DND-41 (cell line): Measurements from ENCODE around the gene MARCHF9.

Experiments
- ATAC-seq: fragments of 200-7000 bp; cut with Tn5 transposase; 3 replicates; pipeline ENCODE4 v1.9.1; 2021; ENCODE audit warnings: low read depth; ENCODE audit not compliant: insufficient read depth
- DNase-seq: peaks from one replicate; pipeline ENCODE4 v3.0.0-alpha.2; 2020
- H2AFZ ChIP-seq: 2 replicates; pipeline ENCODE4 v1.6.0; 2012; ENCODE audit warnings: low read depth, low read length
- H3K27ac ChIP-seq: 2 replicates; pipeline ENCODE4 v1.5.1; 2012; ENCODE audit warnings: low read length, inconsistent platforms
- H3K27me3 ChIP-seq: fragments of 200-600 bp; sonication (generic); 2 replicates; pipeline ENCODE4 v1.6.0; 2012; ENCODE audit warnings: low read length, mild to moderate bottlenecking, inconsistent platforms; ENCODE audit not compliant: insufficient read depth, poor library complexity
- H3K36me3 ChIP-seq: 2 replicates; pipeline ENCODE4 v1.5.1; 2012; ENCODE audit warnings: low read length, inconsistent platforms; ENCODE audit not compliant: insufficient read depth
- H3K4me1 ChIP-seq: 2 replicates; pipeline ENCODE4 v1.5.1; 2012; ENCODE audit warnings: mild to moderate bottlenecking, low read length; ENCODE audit not compliant: insufficient read depth
- H3K4me2 ChIP-seq: 2 replicates; pipeline ENCODE4 v1.6.0; 2012; ENCODE audit warnings: mild to moderate bottlenecking, moderate library complexity, low read length, inconsistent platforms; ENCODE audit not compliant: insufficient read depth
- H3K4me3 ChIP-seq, 2 experiments: fragments of 200-600 bp in 1 of 2; shearing (Covaris generic) in 1 of 2; 2 replicates each; pipeline ENCODE4 v1.5.1; 2012 to 2016; ENCODE audit warnings: inconsistent platforms in 2 of 2, low read length in 2 of 2, mild to moderate bottlenecking in 2 of 2, low read depth in 1 of 2, moderate library complexity in 1 of 2
- H3K79me2 ChIP-seq: 2 replicates; pipeline ENCODE4 v1.6.0; 2012; ENCODE audit warnings: low read length, inconsistent platforms; ENCODE audit not compliant: insufficient read depth
- H3K9ac ChIP-seq: 2 replicates; pipeline ENCODE4 v1.6.0; 2012; ENCODE audit warnings: low read depth, mild to moderate bottlenecking, inconsistent platforms, low read length, moderate library complexity
- H3K9me3 ChIP-seq: 2 replicates; pipeline ENCODE4 v1.5.1; 2012; ENCODE audit warnings: low read length, moderate library complexity, mild to moderate bottlenecking, inconsistent platforms; ENCODE audit not compliant: insufficient read depth, severe bottlenecking
- H4K20me1 ChIP-seq: 2 replicates; pipeline ENCODE4 v1.6.0; 2012; ENCODE audit warnings: low read length; ENCODE audit not compliant: insufficient read depth
- EZH2 ChIP-seq: IDR thresholded peaks from 3 replicates; pipeline ENCODE4 v1.6.1; 2012; ENCODE audit warnings: borderline replicate concordance, low read depth, mild to moderate bottlenecking, moderate library complexity, low read length, inconsistent platforms; ENCODE audit not compliant: severe bottlenecking
- TF ChIP-seq, protein P1 (sequence below): IDR thresholded peaks from 2 replicates; pipeline ENCODE4 v1.5.1; 2012; ENCODE audit warnings: borderline replicate concordance, low read length, moderate library complexity, mild to moderate bottlenecking; ENCODE audit not compliant: poor library complexity, severe bottlenecking; ENCODE audit errors: extremely low read depth

MARCHF9 gene

DNA sequence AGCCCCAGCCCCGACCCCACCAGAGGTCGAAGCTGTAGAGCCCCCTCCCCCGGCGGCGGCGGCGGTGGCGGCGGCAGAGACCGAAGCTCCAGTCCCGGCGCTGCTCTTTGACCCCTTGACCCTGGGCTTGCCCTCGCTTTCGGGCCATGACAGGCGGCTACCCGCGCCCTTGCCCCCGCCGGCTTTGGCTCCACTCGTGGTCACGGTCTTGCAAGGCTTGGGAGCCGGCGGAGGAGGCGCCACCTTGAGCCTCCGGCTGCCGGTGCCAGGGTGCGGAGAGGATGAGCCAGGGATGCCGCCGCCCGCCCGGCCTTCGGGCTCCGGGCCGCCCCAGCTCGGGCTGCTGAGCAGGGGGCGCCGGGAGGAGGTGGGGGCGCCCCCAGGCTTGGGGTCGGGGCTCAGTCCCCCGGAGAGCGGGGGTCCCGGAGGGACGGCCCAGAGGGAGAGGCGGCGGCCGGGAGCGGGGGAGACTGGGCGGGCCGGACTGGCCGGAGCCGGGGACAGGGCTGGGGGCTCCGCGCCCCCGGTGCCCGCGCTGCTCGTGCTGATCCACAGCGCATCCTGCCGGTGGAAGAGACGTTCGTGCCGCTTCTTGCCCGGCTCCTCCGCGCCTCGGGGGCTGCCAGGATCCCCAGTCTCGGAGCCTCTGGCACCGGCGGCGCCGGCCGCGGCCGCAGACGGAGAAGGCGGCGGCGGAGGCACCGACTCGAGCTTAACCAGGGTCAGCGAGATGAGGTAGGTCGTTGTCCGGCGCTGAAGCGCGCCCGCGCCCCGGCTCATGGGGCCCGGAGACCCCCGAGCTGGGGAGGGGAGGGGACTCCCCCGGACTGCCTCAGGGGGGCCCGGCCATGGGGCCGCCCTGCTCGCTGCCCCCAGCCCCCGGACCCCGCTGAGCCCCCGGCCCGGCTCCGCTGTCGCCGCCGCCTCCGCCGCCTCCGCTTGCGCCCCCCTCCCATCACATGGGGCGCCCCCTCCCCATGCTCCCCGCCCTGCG is 17.1 kb upstream of the MARCHF9 start:
- Histone ChIP-seq H3K4me2 (no peak overlapping the region), H3K27ac (no peak overlapping the region), H2AFZ (no peak overlapping the region), H3K79me2 (peaks cover 32% of the 10 kb centered on the region), H3K4me3 (no peak overlapping the region), H3K9ac (no peak overlapping the region), H4K20me1 (peaks cover 21% of the 10 kb centered on the region), H3K36me3 (peaks cover 30% of the 10 kb centered on the region), H3K9me3 (no peaks in the 10 kb centered on the region), H3K27me3 (no peaks in the 10 kb centered on the region), H3K4me1 (peaks cover 39% of the 10 kb centered on the region)
- DNase-seq (no peak), ATAC-seq (no peak)
- TF ChIP-seq, protein P1, sequence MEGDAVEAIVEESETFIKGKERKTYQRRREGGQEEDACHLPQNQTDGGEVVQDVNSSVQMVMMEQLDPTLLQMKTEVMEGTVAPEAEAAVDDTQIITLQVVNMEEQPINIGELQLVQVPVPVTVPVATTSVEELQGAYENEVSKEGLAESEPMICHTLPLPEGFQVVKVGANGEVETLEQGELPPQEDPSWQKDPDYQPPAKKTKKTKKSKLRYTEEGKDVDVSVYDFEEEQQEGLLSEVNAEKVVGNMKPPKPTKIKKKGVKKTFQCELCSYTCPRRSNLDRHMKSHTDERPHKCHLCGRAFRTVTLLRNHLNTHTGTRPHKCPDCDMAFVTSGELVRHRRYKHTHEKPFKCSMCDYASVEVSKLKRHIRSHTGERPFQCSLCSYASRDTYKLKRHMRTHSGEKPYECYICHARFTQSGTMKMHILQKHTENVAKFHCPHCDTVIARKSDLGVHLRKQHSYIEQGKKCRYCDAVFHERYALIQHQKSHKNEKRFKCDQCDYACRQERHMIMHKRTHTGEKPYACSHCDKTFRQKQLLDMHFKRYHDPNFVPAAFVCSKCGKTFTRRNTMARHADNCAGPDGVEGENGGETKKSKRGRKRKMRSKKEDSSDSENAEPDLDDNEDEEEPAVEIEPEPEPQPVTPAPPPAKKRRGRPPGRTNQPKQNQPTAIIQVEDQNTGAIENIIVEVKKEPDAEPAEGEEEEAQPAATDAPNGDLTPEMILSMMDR = no peak
- no peak for TF ChIP-seq EZH2

DNA sequence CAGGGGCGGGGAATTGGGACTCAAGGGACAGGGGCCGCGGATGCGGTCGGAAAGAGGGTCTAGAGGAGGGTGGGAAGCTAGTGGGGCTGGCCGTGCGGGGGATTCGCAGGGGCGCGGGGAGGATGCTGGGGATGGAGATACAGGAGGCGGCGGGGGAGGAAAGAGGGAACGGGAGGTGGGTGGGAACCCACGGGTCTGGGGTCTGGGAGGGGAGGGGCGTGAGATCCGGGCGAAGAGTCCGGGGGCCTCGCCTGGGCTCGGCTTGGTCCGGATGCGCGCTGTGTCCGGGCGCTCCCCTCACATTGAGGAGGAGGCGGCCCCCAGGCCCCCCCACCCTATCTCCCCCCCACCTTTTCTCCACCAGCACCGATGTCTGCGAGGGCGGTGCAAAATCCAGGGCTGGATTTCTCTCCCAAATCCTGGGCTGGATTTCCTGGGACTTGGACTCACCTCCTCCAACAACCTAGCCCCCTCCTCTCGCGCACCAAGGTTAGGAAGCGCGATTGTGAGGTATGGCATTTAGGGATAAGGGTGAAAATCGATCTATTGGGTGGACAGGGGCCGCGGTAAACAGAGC is 16.2 kb upstream of the MARCHF9 start, which contains the start of gene AGAP2:
Gene AGAP2, minus strand, starts transcription at position 82 of the 577 bp plus-strand sequence. CDS start 496 bp downstream, outside the sequence.
- Histone ChIP-seq H3K27ac (no peak within 1 kb of the TSS), H3K36me3 (peaks cover 20% of the 10 kb centered on the region), H3K4me3 (no peak within 1 kb of the TSS), H3K27me3 (no peaks in the 10 kb centered on the region), H3K4me1 (peaks cover 40% of the 10 kb centered on the region), H3K9ac (no peak within 1 kb of the TSS), H3K9me3 (no peaks in the 10 kb centered on the region), H4K20me1 (peaks cover 21% of the 10 kb centered on the region), H2AFZ (no peak within 1 kb of the TSS), H3K4me2 (peak within 1 kb of the TSS; percentile 38; the same call in 1 of the 2 replicates), H3K79me2 (peaks cover 32% of the 10 kb centered on the region)
- TF ChIP-seq, protein P1 = no peak
- TF ChIP-seq EZH2 = no peak
- DNase-seq = no peak
- ATAC-seq = no peak

DNA sequence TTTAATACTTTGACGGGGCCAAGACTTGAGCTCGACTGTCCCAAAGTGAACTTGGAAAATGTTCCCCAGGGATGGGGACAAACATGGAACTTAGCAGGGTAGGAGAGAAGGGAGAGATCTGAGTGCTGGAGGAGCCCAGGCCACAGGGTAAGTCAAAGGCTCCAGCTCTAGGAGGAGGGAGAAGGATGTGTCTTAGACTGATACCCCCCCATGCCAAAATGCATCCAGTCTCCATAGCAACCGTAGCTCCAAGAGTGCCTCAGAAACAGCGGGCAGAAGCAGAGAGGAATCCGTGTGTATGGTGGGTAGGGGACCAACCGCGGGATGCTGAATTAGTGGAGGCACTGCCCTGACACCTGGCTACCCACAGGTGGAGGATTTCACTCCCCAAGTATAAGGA is 15.5 kb upstream of the MARCHF9 start:
- ATAC-seq = no peak
- Histone ChIP-seq H3K36me3 (peaks cover 14% of the 10 kb centered on the region), H3K4me2 (peak overlapping the region; percentile 38; the same call in 1 of the 2 replicates), H3K4me1 (peaks cover 46% of the 10 kb centered on the region), H3K9ac (no peak overlapping the region), H3K9me3 (no peaks in the 10 kb centered on the region), H3K79me2 (peaks cover 32% of the 10 kb centered on the region), H3K27ac (no peak overlapping the region), H2AFZ (no peak overlapping the region), H4K20me1 (peaks cover 21% of the 10 kb centered on the region), H3K4me3 (no peak overlapping the region), H3K27me3 (no peaks in the 10 kb centered on the region)
- no peak for DNase-seq
- TF ChIP-seq, protein P1 = no peak
- no peak for TF ChIP-seq EZH2
